Erythroblast (primary cell): ENCODE results near the gene WDFY3.
A peak's percentile ranks its signal among the peaks of the same experiment; 100 is the strongest.

Experiments used
- DNase-seq, 2 experiments: peaks; one replicate each; lab custom pipeline; 2025; lab: John Stamatoyannopoulos, UW
- GATA1 ChIP-seq: IDR thresholded peaks from 2 replicates; pipeline ENCODE4 v1.6.1; 2011; ENCODE audit warnings: low read depth, mild to moderate bottlenecking, control low read depth, low read length, moderate library complexity
- POLR2A ChIP-seq: IDR thresholded peaks from 2 replicates; pipeline ENCODE4 v1.6.1; 2011; ENCODE audit warnings: mild to moderate bottlenecking, low read length

The WDFY3 gene, protein sequence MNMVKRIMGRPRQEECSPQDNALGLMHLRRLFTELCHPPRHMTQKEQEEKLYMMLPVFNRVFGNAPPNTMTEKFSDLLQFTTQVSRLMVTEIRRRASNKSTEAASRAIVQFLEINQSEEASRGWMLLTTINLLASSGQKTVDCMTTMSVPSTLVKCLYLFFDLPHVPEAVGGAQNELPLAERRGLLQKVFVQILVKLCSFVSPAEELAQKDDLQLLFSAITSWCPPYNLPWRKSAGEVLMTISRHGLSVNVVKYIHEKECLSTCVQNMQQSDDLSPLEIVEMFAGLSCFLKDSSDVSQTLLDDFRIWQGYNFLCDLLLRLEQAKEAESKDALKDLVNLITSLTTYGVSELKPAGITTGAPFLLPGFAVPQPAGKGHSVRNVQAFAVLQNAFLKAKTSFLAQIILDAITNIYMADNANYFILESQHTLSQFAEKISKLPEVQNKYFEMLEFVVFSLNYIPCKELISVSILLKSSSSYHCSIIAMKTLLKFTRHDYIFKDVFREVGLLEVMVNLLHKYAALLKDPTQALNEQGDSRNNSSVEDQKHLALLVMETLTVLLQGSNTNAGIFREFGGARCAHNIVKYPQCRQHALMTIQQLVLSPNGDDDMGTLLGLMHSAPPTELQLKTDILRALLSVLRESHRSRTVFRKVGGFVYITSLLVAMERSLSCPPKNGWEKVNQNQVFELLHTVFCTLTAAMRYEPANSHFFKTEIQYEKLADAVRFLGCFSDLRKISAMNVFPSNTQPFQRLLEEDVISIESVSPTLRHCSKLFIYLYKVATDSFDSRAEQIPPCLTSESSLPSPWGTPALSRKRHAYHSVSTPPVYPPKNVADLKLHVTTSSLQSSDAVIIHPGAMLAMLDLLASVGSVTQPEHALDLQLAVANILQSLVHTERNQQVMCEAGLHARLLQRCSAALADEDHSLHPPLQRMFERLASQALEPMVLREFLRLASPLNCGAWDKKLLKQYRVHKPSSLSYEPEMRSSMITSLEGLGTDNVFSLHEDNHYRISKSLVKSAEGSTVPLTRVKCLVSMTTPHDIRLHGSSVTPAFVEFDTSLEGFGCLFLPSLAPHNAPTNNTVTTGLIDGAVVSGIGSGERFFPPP (N-terminal part only)

GRCh38 chr4:84966382-84967242 lies at the start of gene WDFY3:
Gene WDFY3, minus strand, starts transcription at chr4:84966690. Its CDS starts 106,099 bp downstream, at chr4:84860591.
- peak; percentile 78 to 84 for DNase-seq
- TF ChIP-seq POLR2A (peak; percentile 43), GATA1 (no peak)

- no peak for DNase-seq
- no peak for TF ChIP-seq POLR2A
These were observed 39.4 kb upstream of the WDFY3 start for GRCh38 chr4:85005865-85006377.

DNA sequence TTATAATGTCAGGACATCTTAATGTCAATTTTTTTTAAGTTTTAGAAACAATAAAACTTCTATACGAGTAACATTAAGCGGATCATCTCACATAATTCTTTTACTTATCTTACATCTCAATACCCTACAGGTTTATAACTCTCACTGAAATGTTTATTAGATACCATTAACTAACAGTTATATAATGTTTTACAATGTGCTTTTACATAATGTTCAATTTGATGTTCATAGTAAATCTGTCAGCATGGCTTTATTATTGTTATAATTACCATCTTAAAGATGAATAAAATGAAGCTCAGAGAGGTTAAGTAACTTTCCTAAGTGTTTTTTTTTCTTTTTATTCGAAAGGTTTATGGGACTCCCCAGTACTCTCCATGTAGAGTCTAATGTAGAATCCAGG lies 33.9 kb upstream of the WDFY3 start:
- TF ChIP-seq POLR2A (no peak), GATA1 (no peak)
- no peak for DNase-seq

DNA sequence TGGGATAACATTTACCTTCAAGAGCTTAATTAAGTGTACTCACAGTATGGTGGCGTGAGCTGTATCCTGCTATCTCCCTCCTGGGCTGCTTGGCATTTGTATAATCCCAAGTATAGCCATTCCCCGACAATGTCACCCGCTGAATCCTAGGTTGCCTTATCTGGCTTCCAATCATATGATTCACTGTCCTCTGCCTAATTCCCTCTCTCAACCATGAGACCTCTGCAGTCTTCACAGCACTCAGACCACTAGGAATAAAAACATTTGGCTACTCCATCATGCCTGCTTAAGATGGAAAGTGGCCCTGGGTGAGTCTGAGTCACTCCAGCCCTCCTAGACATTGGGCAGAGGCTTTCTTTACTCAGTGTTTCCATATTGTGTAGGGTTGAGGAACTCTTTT lies 28.9 kb upstream of the WDFY3 start:
- no peak for TF ChIP-seq GATA1
- no peak for TF ChIP-seq POLR2A
- no peak for DNase-seq

GRCh38 chr4:84994280-84994679 lies 27.8 kb upstream of the WDFY3 start:
- no peak for TF ChIP-seq GATA1
- TF ChIP-seq POLR2A = no peak
- no peak for DNase-seq

DNA sequence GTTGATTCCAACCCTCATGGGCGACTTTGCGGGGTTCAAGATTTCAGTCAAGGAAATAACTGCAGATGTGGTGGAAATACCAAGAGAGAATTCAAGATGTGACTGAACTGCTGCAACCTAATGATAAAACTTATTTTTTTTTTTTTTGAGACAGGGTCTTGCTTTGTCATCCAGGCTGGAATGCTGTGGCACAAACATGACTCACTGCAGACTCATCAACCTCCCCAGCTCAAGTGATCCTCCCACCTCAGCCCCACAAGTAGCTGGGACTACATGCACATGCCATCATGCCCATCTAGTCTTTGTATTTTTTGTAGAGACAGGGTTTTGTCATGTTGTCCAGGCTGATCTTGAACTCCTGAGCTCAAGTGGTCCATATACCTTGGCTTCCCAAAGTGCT lies 19.5 kb upstream of the WDFY3 start:
- peak in 1 of 2 experiments; percentile 17 for DNase-seq
- TF ChIP-seq GATA1 (no peak), POLR2A (no peak)

GRCh38 chr4:84977396-84977795 lies 10.9 kb upstream of the WDFY3 start:
- DNase-seq = no peak
- TF ChIP-seq POLR2A (no peak), GATA1 (no peak)

DNA sequence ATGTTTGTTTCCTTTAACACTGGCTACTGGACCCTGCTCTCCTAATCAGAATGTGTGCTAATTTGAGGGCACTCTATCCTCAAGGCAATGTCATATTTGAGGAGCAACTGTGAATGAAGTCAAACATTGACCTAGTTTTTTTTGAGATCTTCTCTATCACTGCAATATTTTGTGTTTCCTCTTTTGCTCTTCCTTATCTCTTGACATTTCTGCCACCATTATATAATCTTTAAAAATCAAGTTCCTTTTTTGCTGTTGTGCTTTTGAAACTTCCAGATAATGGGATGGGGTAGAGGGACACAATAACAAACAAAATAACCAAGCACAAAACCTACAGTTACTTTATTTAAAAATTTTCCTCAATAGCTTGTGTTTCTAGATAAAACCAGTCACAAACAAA lies 7.4 kb upstream of the WDFY3 start:
- no peak for DNase-seq
- TF ChIP-seq GATA1 (no peak), POLR2A (no peak)

DNA sequence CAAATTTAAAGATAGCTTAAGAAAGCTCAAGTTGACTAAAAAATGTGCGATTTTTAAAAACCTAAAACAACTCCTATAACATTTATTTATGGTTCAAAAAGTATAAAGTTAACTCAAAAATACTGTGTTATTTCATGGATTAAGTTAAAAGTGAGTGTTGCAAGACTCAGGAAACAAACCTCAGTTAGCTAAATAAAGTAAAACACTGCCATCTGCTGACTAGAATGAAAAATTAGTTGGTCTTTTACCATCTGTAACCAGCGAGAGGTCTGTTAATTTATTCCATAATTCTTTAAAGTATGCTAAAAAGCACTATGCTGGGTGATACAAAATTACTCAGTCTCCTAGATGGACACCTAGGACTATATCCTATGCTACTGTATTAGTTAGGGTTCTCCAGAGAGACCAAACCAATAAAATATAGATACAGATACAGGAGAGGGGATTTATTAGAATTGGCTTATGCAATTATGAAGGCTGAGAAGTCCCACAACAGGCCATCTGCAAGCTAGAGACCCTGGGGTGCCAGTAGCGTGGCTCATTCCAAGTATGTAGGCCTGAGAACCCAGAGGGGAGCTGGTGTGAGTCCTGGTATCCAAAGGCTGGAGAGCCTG lies 4.9 kb upstream of the WDFY3 start:
- no peak for TF ChIP-seq GATA1
- TF ChIP-seq POLR2A = no peak
- DNase-seq = peak; percentile 43 to 64

- no peak for TF ChIP-seq POLR2A
- no peak for TF ChIP-seq GATA1
- no peak for DNase-seq
These were observed 2.4 kb upstream of the WDFY3 start for GRCh38 chr4:84968925-84969324.

DNA sequence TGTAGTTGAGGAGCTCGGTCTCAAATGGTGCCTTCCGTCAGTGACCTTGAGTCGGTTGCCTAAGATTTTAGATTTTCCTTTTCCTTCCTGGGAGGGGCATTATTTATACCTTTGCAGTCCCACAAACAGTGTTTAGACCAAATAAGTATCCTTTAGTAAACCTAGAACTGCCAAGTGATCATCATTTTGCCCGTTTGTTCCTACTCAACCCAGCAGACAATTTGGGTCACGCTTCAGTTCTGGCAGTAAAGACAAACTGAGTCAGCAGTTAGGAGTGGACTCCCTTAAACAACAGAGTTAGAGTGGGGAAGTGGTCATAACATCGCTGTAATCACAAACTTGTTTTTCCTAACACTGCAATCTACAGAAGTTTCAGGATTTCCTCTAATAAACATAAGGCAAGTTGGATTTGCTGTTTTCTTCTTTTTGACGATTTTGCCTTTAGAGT lies 777 bp upstream of the WDFY3 start:
- TF ChIP-seq POLR2A = no peak
- no peak for TF ChIP-seq GATA1

More for the DNA sequence above, 777 bp upstream of the WDFY3 start:
- DNase-seq = peak; percentile 37 to 56
